ENCODE measurements around the gene DISC1.

The DISC1 gene

GRCh38 chr1:231861541-231862481 is 235.2 kb downstream of the DISC1 start:
- no peak for DNase-seq

GRCh38 chr1:231862611-231863010 is 236.0 kb downstream of the DISC1 start:
- no peak for DNase-seq

GRCh38 chr1:231865331-231865730 is 238.7 kb downstream of the DISC1 start:
- no peak for DNase-seq

- peak; percentile 62 for DNase-seq
Measured at GRCh38 chr1:231866392-231867331, 240.1 kb downstream of the DISC1 start.

GRCh38 chr1:231867607-231868006 is 241.0 kb downstream of the DISC1 start:
- DNase-seq: no peak

- no peak for DNase-seq
Measured at GRCh38 chr1:231869364-231869763, 242.8 kb downstream of the DISC1 start.

- no peak for DNase-seq
Measured at GRCh38 chr1:231871471-231871870, 244.9 kb downstream of the DISC1 start.

GRCh38 chr1:231871878-231872277 is 245.3 kb downstream of the DISC1 start:
- no peak for DNase-seq

- DNase-seq: no peak
Measured at GRCh38 chr1:231872461-231872910, 245.9 kb downstream of the DISC1 start.

- no peak for DNase-seq
Measured at GRCh38 chr1:231878737-231879136, 252.1 kb downstream of the DISC1 start.

GRCh38 chr1:231879296-231879695 is 252.7 kb downstream of the DISC1 start:
- DNase-seq: peak; percentile 11

GRCh38 chr1:231882333-231882732 is 255.7 kb downstream of the DISC1 start:
- peak; percentile 56 for DNase-seq

GRCh38 chr1:231882790-231883189 is 256.2 kb downstream of the DISC1 start:
- DNase-seq: peak; percentile 94

- DNase-seq: peak; percentile 46
Measured at GRCh38 chr1:231883382-231883781, 256.8 kb downstream of the DISC1 start.

GRCh38 chr1:231885209-231885854 is 258.7 kb downstream of the DISC1 start:
- DNase-seq: no peak

- no peak for DNase-seq
Measured at GRCh38 chr1:231887166-231887565, 260.6 kb downstream of the DISC1 start.

GRCh38 chr1:231887866-231888265 is 261.3 kb downstream of the DISC1 start:
- no peak for DNase-seq

- DNase-seq: no peak
Measured at GRCh38 chr1:231890791-231891190, 264.2 kb downstream of the DISC1 start.

- DNase-seq: no peak
Measured at GRCh38 chr1:231893400-231894102, 267.0 kb downstream of the DISC1 start.

- no peak for DNase-seq
Measured at GRCh38 chr1:231896806-231897205, 270.2 kb downstream of the DISC1 start.

- no peak for DNase-seq
Measured at GRCh38 chr1:231899046-231899445, 272.5 kb downstream of the DISC1 start.

Data from NCI-H2171 treated with DMSO at 0.1 percent for 48 hours (cell line).